Astrocyte of the cerebellum (primary cell): ENCODE measurements around the gene CGRRF1.

ENCODE experiments used
- DNase-seq: peaks from one replicate; pipeline ENCODE4 v3.0.0-alpha.2; 2011; ENCODE audit warnings: low read depth
- H3K4me3 ChIP-seq: 2 replicates; pipeline ENCODE4 v1.5.1; 2011; ENCODE audit warnings: mild to moderate bottlenecking, low read depth, low read length, moderate library complexity
- in situ Hi-C: cut with HindIII; loops from 2 replicates; pipeline ENCODE4 v1.10.0; 2017; ENCODE audit warnings: low sequenced_read_pairs
- TF ChIP-seq, protein P1 (sequence below): IDR thresholded peaks from 2 replicates; pipeline ENCODE4 v1.5.1; 2012; ENCODE audit warnings: low read length, low read depth, moderate library complexity, mild to moderate bottlenecking; ENCODE audit errors: missing control alignments

CGRRF1 gene

DNA sequence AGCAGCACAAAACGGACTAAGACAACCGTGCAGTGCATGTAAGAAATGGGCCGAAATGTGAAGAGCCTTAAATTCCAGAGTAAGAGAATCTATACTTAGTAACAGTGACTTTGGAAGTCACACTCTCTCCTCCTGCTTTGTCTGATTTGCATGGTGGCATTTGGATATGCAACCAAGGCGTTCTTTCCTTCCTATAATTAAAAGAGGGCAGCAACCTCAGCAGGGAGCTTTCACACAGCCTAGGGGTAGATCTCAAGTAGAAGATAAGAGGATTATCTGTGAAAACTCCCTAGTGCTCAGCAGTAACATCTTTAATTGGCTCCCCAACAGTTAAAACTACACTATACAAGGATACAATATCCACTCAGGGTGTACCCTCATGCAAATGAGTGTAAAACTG, 37.4 kb upstream of the CGRRF1 start:
- no peak overlapping the region for H3K4me3 ChIP-seq
- DNase-seq, result no peak
- in situ Hi-C loops, result no loop called here
- TF ChIP-seq, protein P1, sequence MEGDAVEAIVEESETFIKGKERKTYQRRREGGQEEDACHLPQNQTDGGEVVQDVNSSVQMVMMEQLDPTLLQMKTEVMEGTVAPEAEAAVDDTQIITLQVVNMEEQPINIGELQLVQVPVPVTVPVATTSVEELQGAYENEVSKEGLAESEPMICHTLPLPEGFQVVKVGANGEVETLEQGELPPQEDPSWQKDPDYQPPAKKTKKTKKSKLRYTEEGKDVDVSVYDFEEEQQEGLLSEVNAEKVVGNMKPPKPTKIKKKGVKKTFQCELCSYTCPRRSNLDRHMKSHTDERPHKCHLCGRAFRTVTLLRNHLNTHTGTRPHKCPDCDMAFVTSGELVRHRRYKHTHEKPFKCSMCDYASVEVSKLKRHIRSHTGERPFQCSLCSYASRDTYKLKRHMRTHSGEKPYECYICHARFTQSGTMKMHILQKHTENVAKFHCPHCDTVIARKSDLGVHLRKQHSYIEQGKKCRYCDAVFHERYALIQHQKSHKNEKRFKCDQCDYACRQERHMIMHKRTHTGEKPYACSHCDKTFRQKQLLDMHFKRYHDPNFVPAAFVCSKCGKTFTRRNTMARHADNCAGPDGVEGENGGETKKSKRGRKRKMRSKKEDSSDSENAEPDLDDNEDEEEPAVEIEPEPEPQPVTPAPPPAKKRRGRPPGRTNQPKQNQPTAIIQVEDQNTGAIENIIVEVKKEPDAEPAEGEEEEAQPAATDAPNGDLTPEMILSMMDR, result no peak

DNA sequence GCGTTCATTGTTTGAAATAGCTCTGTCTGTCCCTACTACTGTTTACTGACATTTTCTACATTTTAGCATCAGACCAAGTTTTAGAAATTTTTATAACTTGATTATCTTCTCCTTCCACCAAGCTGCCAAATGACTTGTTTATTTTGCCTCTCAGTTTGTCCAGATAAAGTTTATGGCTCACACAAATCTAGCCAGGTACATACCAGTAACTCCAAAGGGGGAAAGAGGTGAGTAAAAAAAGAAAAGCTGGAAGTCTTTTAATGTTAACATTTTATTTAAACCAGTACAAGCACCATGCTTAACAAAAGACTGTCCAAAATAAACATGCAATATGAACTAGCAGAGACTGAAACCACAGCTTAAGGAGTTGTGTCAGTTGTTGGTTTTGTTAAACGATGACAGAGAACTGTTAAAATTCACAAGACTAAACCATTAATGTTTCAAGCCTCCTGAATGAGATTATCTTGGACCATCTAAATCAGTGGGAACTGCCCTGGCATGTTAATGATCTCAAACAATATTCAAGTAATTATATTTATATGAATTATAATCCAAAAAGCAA, 35.4 kb upstream of the CGRRF1 start:
- no peak overlapping the region for H3K4me3 ChIP-seq
- TF ChIP-seq, protein P1, result no peak
- in situ Hi-C loops, result no loop called here
- peak; percentile 20 for DNase-seq

DNA sequence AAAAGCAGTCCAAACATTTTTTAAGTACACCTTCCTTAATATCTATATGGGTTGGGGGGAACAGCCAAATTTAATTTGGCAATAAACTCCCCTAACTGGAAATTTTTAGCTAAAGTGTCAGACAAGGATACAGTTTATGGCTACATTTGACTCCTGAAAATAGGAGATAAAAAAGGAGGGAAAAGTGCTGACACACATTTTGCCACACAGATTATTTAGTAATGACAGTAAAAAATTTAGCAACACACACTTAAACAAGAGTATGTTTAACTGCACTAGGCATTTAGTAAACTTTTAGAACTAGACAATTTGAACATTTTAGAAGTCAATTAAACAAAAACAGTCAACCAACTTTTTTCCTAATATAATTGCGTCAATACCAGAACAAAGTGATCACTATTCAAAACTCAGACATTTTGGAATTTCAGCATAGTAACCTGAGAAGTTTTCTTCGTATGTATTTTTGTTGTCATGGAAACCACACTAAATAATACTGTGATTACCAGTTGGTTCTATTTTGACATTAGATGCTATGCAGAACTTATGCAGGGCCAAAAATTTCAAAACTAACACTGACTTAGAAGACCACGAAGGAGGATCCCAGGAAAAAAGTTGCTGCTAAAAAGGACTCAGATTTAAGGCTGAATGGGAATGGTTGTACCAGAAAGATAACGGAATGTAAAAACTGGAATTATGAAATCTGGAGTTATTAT, 34.4 kb upstream of the CGRRF1 start:
- TF ChIP-seq, protein P1, result no peak
- in situ Hi-C loops, result no loop called here
- no peak for DNase-seq

DNA sequence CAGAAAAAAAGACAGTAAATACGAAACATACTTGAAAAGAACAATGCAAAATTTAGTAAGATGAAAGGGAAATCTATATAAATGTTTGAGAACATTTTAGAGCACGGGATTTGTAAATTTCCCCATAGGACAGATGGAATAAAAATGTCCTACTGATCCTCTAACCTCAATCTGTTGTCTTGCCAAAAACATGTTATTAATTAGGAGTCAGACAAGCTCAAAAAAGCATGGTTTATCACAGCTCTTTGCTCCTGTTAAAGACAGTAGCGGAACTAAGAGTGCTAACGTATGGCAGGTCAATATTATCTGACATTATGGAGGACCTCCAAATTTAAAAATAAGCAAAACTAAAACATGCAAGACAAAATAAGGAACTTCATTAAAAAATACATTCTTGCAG, 33.8 kb upstream of the CGRRF1 start:
- no peak overlapping the region for H3K4me3 ChIP-seq
- DNase-seq, result no peak
- in situ Hi-C loops, result no loop called here
- TF ChIP-seq, protein P1, result no peak

More for the DNA sequence above, 34.4 kb upstream of the CGRRF1 start:
- H3K4me3 ChIP-seq, result no peak overlapping the region

DNA sequence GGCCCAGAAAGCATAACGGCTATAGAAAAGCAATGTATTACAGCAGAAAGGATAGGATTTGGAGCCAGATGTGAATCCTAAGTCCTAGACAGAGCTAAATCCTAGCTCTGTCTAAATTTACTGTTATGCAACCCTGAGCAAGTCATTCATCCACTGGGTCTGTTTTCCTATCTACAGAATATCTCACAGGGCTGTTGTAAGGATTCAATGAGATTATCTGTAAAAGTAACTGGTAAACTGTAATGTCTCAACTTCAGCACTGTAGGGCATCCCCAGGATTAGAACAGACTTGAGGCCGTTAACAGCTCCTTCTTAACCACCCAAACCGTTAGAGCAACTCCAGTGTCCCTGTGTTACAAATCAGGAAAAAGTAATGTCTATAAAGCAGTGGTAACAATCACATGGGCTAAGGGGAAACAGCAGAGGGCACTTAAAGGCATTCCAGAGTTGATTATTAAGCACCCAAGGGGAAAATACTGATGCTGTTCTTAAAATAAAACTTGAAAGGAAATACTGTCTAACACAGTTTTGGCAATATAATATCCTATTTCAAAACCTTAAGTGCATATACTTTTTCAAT, 31.0 kb upstream of the CGRRF1 start:
- TF ChIP-seq, protein P1, result no peak
- no peak overlapping the region for H3K4me3 ChIP-seq
- in situ Hi-C loops, result no loop called here
- no peak for DNase-seq

DNA sequence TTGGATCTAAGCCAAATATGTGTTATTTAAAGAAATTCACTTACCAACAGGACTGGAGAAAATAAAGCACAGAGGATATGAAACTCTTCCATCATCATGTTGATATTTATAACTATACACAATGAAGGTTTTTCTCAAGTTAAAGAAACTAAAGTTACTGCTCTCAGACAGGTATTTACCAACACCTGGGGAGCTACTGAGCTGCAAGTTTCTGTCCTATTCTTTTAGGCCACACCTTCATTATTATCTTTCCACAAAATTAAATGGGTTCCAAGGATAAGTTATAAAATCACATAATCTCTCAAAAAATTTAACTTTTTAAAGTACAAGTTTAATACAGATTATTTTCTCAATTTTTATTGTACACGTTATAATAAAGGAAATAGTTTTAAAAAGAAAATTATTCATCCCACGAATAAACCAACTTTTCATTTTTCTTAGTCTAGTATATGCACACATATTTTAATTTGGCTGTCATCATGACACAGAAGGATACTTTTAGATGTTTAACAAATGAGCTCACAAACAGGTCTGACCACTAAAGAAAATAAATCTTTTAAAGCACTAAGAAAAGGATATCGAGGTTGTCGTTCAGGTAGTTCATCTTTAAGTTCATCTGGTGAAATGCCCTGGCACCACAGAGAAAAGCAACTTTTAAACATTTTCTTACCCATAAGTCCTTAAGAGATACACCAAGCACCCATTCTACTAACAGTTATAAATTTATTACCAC, 28.7 kb upstream of the CGRRF1 start:
- in situ Hi-C loops, result no loop called here
- no peak overlapping the region for H3K4me3 ChIP-seq

More for the DNA sequence above, 28.7 kb upstream of the CGRRF1 start:
- no peak for DNase-seq
- TF ChIP-seq, protein P1, result no peak
